Osteoblast (primary cell): ENCODE data around the gene IFT22. TPM values are rescaled to one million over a fixed set of nuclear protein-coding genes. Genes with fewer than 3 reads are reported as not detected.

Experiments used
- DNase-seq: peaks from one replicate; pipeline ENCODE4 v3.0.0; 2011; ENCODE audit warnings: low spot score, mixed read lengths; ENCODE audit not compliant: insufficient read length; ENCODE audit errors: missing footprints
- H2AFZ ChIP-seq: 2 replicates; pipeline ENCODE4 v1.6.0; 2011; ENCODE audit warnings: mild to moderate bottlenecking, low read length
- H3K27ac ChIP-seq: 2 replicates; pipeline ENCODE4 v1.5.1; 2011; ENCODE audit warnings: mild to moderate bottlenecking, low read depth, low read length, moderate library complexity
- H3K27me3 ChIP-seq: 2 replicates; pipeline ENCODE4 v1.6.0; 2012; ENCODE audit warnings: mild to moderate bottlenecking, control low read depth, inconsistent platforms, low read length, moderate library complexity; ENCODE audit not compliant: insufficient read depth
- H3K36me3 ChIP-seq: 2 replicates; pipeline ENCODE4 v1.5.1; 2011; ENCODE audit warnings: mild to moderate bottlenecking, low read length, control low read depth, moderate library complexity; ENCODE audit not compliant: insufficient read depth
- H3K4me1 ChIP-seq: 2 replicates; pipeline ENCODE4 v1.5.1; 2011; ENCODE audit warnings: mild to moderate bottlenecking, low read length, control low read depth, moderate library complexity; ENCODE audit not compliant: insufficient read depth
- H3K4me2 ChIP-seq: 2 replicates; pipeline ENCODE4 v1.6.0; 2011; ENCODE audit warnings: mild to moderate bottlenecking, low read length; ENCODE audit not compliant: insufficient read depth
- H3K4me3 ChIP-seq: fragments of 200-600 bp; sonication (generic); 3 replicates; pipeline ENCODE4 v1.5.1; 2012; ENCODE audit warnings: mild to moderate bottlenecking, low read length, inconsistent platforms; ENCODE audit not compliant: insufficient read depth
- H3K79me2 ChIP-seq: 2 replicates; pipeline ENCODE4 v1.6.0; 2012; ENCODE audit warnings: mild to moderate bottlenecking, low read length, control low read depth, inconsistent platforms; ENCODE audit not compliant: insufficient read depth
- H3K9me3 ChIP-seq: 2 replicates; pipeline ENCODE4 v1.5.1; 2011; ENCODE audit warnings: low read depth, low read length, control low read depth
- H4K20me1 ChIP-seq: 2 replicates; pipeline ENCODE4 v1.6.0; 2012; ENCODE audit warnings: mild to moderate bottlenecking, low read length, control low read depth; ENCODE audit not compliant: insufficient read depth
- total RNA-seq: library from RNA; depleted of rRNA; stranded (reverse); fragments of >200 nt; gene quantifications from 2 replicates; pipeline ENCODE4 v1.2.3, GENCODE V29; 2012
- TF ChIP-seq, protein P1 (sequence below): IDR thresholded peaks from 2 replicates; pipeline ENCODE4 v1.5.1; 2011; ENCODE audit warnings: mild to moderate bottlenecking, low read depth, low read length, moderate library complexity; ENCODE audit errors: extremely low read depth

The IFT22 gene
- total RNA-seq, 1 donor: 35.8 TPM

- H3K36me3 ChIP-seq: no peaks in the 10 kb centered on the region
Observed at GRCh38 chr7:101278461-101279292, 42.9 kb downstream of the IFT22 start.

DNA sequence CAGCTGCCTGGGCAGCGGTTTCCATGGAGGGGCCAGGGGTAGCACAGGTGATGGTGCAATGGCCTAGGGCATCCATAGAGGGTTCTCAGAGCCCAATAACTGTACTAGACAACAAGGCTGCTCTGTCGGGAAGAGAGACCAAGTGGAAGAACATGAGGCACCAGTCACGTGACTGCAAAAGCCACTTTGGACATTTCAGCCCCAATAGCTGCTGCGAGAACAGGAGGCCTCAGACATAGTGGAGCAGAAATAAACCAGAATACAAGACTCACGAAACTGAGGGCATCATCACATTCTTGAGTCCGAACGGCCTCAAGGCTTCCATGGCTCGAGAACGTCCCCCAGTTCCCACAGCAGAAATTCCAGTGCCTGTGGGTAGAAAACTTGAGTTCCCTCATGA lies 44.5 kb downstream of the IFT22 start:
- DNase-seq: no peak
- Histone ChIP-seq H3K9me3 (no peaks in the 10 kb centered on the region), H3K4me1 (no peaks in the 10 kb centered on the region), H3K27ac (no peak overlapping the region), H3K27me3 (peaks cover 18% of the 10 kb centered on the region), H3K4me2 (no peak overlapping the region), H3K79me2 (no peaks in the 10 kb centered on the region), H3K4me3 (no peak overlapping the region), H4K20me1 (no peaks in the 10 kb centered on the region), H3K36me3 (no peaks in the 10 kb centered on the region), H2AFZ (no peak overlapping the region)
- TF ChIP-seq, protein P1, sequence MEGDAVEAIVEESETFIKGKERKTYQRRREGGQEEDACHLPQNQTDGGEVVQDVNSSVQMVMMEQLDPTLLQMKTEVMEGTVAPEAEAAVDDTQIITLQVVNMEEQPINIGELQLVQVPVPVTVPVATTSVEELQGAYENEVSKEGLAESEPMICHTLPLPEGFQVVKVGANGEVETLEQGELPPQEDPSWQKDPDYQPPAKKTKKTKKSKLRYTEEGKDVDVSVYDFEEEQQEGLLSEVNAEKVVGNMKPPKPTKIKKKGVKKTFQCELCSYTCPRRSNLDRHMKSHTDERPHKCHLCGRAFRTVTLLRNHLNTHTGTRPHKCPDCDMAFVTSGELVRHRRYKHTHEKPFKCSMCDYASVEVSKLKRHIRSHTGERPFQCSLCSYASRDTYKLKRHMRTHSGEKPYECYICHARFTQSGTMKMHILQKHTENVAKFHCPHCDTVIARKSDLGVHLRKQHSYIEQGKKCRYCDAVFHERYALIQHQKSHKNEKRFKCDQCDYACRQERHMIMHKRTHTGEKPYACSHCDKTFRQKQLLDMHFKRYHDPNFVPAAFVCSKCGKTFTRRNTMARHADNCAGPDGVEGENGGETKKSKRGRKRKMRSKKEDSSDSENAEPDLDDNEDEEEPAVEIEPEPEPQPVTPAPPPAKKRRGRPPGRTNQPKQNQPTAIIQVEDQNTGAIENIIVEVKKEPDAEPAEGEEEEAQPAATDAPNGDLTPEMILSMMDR: no peak

More at GRCh38 chr7:101278461-101279292, 42.9 kb downstream of the IFT22 start:
- no peak overlapping the region for H3K4me2 ChIP-seq
- H3K79me2 ChIP-seq: no peaks in the 10 kb centered on the region
- H3K27ac ChIP-seq: no peak overlapping the region
- H3K27me3 ChIP-seq: peaks cover 16% of the 10 kb centered on the region
- no peaks in the 10 kb centered on the region for H4K20me1 ChIP-seq
- TF ChIP-seq, protein P1: no peak
- DNase-seq: no peak
- H3K4me1 ChIP-seq: no peaks in the 10 kb centered on the region
- H2AFZ ChIP-seq: no peak overlapping the region
- H3K9me3 ChIP-seq: no peaks in the 10 kb centered on the region
- H3K4me3 ChIP-seq: no peak overlapping the region

- Histone ChIP-seq H3K27me3 (peaks cover 18% of the 10 kb centered on the region), H3K36me3 (no peaks in the 10 kb centered on the region), H2AFZ (no peak overlapping the region), H3K27ac (no peak overlapping the region), H3K4me1 (no peaks in the 10 kb centered on the region), H4K20me1 (no peaks in the 10 kb centered on the region), H3K4me3 (no peak overlapping the region), H3K79me2 (no peaks in the 10 kb centered on the region), H3K4me2 (no peak overlapping the region), H3K9me3 (no peaks in the 10 kb centered on the region)
- TF ChIP-seq, protein P1: no peak
- DNase-seq: no peak
Observed at GRCh38 chr7:101273206-101273605, 48.4 kb downstream of the IFT22 start.

DNA sequence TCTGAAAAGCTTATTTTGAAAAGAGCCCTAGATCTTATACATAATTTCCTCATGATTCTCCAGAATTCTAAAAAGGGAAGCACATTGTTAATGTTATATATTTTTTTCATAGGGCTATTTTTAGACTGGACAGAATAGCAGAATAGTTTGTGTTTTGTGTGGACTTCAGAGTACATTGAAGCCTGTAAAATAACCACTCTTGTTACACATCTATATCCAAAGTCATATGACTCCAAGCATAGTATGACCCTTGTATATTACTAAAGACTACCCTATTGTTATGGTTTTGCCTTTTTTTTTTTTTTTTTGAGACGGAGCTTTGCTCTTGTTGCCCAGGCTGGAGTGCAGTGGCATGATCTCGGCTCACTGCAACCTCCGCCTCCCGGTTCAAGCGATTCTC lies 50.6 kb downstream of the IFT22 start:
- no peaks in the 10 kb centered on the region for H3K4me1 ChIP-seq
- TF ChIP-seq, protein P1: no peak
- H3K27ac ChIP-seq: no peak overlapping the region
- no peaks in the 10 kb centered on the region for H3K79me2 ChIP-seq
- H3K36me3 ChIP-seq: no peaks in the 10 kb centered on the region
- no peak for DNase-seq
- peaks cover 5% of the 10 kb centered on the region for H3K27me3 ChIP-seq
- no peak overlapping the region for H3K4me2 ChIP-seq
- no peak overlapping the region for H2AFZ ChIP-seq
- H3K4me3 ChIP-seq: no peak overlapping the region
- no peaks in the 10 kb centered on the region for H3K9me3 ChIP-seq
- H4K20me1 ChIP-seq: no peaks in the 10 kb centered on the region
